HG02852 (cell line): ENCODE data around the gene MEIKIN.
"Not testable (repeated sequence)": the region's sequence is repeated elsewhere in the genome, so short reads cannot be mapped to it uniquely, and the experiment has no call there.

Experiments
- ATAC-seq: cut with Tn5 transposase; IDR thresholded peaks from one replicate; pipeline ENCODE4 v1.9.1; 2021; ENCODE audit warnings: mild to moderate bottlenecking, moderate library complexity; ENCODE audit not compliant: unreplicated experiment

Gene MEIKIN

DNA sequence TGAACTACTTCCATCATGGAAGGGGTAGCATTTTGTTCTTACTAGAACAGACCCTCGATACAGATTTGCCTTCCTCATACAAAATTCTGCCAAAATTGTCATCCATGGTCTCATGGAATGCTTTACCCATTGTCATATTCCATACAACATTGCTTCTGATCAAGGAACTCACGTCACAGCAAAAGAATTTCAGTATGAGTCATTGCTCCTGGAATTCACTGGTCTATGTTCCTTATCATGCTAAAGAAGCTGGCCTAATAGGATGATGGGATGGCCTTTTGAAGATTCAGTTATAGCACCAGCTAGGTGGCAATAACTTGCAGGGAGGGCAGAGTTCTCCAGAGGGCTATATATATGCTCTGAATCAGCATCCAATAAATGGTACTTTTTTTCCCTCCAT lies 130.5 kb downstream of the MEIKIN start:
- ATAC-seq, result no peak

- ATAC-seq, result no peak
Measured at GRCh38 chr5:131812371-131813160, 132.9 kb downstream of the MEIKIN start.

GRCh38 chr5:131810510-131811249 lies 134.8 kb downstream of the MEIKIN start:
- peak; percentile 72 for ATAC-seq

DNA sequence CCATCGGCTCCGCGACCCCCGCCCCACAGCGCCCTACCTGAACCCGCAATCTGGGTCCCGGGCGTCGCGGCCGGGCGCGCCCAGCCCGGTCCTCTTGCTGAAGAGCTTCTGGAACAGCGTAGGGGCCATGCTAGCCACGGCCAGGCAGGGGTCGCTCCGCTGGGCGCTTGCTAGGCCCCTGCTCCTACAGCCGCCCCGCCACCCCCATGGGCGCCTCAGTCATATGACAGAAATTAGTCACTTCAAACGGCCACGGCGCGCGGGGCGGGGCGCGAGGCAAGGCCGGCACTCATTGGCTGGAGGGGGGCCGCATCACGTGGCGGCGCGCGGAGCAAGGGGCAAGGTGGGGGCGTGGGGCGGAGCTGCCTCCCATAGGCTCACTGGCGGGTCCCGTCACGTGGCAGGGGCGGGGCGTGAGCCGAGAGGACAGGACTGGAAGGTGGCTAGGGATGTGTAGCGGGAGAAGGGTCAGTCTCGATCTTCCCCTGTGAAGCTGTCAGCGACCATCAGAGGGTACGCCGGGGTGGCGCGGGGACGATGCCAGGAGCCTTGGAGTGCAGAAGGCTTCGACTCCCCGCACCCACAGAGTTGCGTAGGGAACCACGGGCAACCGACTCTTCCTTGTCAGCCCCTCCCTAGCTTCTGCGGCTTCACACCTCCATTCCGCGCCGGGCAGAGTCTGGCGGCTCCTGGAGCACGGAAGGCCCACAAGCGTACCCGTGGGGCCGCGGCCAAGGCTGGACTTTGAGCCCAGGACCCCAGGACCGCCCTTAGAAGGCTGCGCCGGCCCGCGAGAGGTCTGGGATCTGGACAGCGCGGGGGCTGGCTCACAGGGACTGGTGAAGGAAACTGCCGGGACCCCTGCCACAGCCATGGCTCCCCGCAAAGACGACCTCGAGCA lies 148.4 kb downstream of the MEIKIN start, which contains the start of gene FNIP1:
Gene FNIP1 (minus strand): TSS at position 225 of the 901 bp plus-strand sequence. CDS start 96 bp downstream, at position 129.
- ATAC-seq, result peak; percentile 89

GRCh38 chr5:131795879-131796792 lies 149.3 kb downstream of the MEIKIN start:
- ATAC-seq, result peak; percentile 24

DNA sequence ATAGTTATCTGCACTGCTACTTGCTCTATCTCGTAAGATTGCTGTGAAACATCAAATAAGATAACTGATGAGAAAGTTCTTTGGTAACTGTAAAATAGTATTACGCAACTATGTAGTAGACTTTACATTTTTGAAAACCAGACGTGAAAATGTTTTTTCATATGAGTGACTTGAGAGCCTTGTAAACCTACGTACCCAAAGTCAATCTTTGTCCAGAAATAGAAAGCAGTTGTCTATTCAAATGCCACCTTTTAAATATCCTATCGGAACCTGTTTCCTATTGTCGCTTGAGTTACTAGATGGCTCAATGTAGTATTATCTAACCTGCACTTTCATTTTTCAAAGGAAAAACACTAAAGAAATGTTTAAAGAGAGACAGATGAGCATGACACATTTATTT lies 150.2 kb downstream of the MEIKIN start:
- ATAC-seq, result no peak

DNA sequence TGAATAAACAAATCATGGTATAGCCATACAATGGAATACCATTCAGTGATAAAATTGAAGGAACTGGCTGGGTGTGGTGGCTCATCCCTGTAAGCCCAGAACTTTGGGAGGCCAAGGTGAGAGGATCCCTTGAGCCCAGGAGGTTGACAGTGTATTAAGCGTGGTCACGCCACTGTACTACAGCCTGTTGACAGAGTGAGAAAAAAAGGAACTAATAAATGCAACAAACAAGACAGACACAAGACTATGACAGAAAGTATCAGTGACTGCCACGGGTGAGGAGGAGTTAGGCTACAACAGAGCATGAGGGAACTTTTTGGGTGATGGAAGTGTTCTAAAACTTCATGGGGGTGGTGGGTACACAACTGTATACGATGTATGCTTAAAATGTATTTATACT lies 150.9 kb downstream of the MEIKIN start:
- no peak for ATAC-seq

DNA sequence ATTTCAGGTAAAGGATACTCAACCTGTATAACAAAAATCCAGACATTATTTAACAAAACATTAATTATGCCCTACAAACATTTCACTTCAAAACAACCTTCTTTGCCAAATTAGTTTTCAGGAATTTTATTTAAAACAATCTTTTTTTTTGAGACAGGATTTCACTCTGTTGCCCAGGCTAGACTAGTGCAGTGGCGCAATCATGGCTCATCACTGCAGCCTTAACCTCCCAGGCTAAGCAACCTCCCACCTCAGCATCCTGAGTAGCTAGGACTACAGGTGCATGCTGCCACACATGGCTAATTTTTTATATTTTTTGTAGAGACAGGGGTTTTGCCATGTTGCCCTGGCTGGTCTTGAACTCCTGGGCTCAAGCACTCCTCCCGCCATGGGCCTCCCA lies 152.6 kb downstream of the MEIKIN start:
- no peak for ATAC-seq

- no peak for ATAC-seq
Measured at GRCh38 chr5:131791866-131792265, 153.6 kb downstream of the MEIKIN start.

- ATAC-seq, result no peak
Measured at GRCh38 chr5:131790550-131790949, 154.9 kb downstream of the MEIKIN start.

DNA sequence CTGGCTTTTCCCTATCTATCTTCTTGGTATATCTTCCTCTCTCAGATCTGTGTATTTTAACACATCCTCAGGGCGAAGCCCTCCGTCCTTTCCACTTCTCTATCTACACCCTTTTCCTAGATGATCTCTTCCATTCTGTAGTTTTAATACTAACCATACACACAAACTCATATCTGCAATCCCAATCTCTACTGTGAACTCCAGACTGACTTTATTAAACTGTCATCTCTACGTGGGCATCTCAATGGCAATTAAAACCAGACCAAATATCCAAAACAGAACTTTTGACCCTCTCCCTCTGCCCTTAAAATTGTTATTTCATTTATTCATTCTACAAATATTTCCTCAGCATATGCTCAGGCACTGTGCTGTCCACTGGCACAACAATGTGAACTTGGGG lies 155.7 kb downstream of the MEIKIN start:
- ATAC-seq, result no peak

DNA sequence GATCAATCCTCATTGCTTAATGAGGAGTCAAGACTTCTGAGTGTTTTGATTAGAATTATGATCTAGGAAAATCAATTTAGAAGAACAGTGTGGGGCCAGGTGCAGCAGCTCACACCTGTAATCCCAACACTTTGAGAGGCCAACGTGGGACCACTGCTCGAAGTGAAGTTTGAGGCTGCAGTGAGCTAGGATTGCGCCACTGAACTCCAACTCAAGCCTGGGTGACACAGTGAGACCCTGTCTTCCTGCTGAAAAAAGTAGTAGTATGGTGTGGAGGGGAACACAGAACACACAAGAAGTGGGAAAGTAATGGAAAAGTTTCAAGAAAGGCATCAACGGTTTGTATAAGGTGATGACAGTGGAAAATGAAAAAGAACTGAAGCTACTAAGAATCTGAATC lies 157.7 kb downstream of the MEIKIN start:
- no peak for ATAC-seq

- ATAC-seq, result no peak
Measured at GRCh38 chr5:131786900-131787692, 158.4 kb downstream of the MEIKIN start.

GRCh38 chr5:131786036-131786435 lies 159.4 kb downstream of the MEIKIN start:
- ATAC-seq, result no peak

GRCh38 chr5:131783874-131784273 lies 161.6 kb downstream of the MEIKIN start:
- ATAC-seq, result no peak

- ATAC-seq, result no peak
Measured at GRCh38 chr5:131783357-131783756, 162.1 kb downstream of the MEIKIN start.

GRCh38 chr5:131782717-131783116 lies 162.7 kb downstream of the MEIKIN start:
- no peak for ATAC-seq

DNA sequence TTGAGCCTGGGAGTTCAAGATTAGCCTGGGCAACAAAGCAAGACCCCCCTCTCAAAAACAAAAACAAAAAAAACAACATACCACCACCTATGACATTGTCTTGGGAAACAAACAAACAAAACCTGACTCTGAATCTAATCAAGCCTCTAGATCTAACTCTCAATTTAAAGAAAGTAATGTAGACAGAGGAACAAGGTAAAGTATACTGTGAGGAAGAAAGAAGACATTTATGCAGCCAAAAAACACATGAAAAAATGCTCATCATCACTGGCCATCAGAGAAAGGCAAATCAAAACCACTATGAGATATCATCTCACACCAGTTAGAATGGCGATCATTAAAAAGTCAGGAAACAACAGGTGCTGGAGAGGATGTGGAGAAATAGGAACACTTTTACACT lies 167.3 kb downstream of the MEIKIN start:
- ATAC-seq, result not testable (repeated sequence)

GRCh38 chr5:131776450-131776849 lies 169.0 kb downstream of the MEIKIN start:
- ATAC-seq, result no peak
